ENCODE data around the gene QTRT2. TPM values are rescaled to one million over a fixed set of nuclear protein-coding genes. Genes with fewer than 3 reads are reported as not detected.

Gene QTRT2
- total RNA-seq, 1 donor from 2014 or later: 26.2 TPM

GRCh38 chr3:114126461-114126860 lies 69.9 kb downstream of the QTRT2 start:
- no peak for DNase-seq

GRCh38 chr3:114127517-114127916 lies 71.0 kb downstream of the QTRT2 start:
- no peak for DNase-seq

GRCh38 chr3:114128231-114128630 lies 71.7 kb downstream of the QTRT2 start:
- no peak for DNase-seq

GRCh38 chr3:114128826-114129225 lies 72.3 kb downstream of the QTRT2 start:
- DNase-seq: no peak

- no peak for DNase-seq
These were observed 76.0 kb downstream of the QTRT2 start for GRCh38 chr3:114132500-114132899.

- no peak for DNase-seq
These were observed 77.4 kb downstream of the QTRT2 start for GRCh38 chr3:114133947-114134346.

Other genes starting within 250 kb of the QTRT2 start
- gene GRAMD1C, start 217.9 kb upstream of the QTRT2 start, total RNA-seq: 7.3 TPM
- 4.7 TPM for gene ZDHHC23, start 108.7 kb upstream of the QTRT2 start, total RNA-seq
- 4.3 TPM for gene CCDC191, start 211 bp upstream of the QTRT2 start, total RNA-seq
- not detected for gene DRD3, start 122.3 kb downstream of the QTRT2 start, total RNA-seq
- gene ZNF80, start 180.8 kb downstream of the QTRT2 start, total RNA-seq: not detected
- gene TIGIT, start 237.3 kb downstream of the QTRT2 start, total RNA-seq: not detected

Measured in tongue (tissue), 2 donors.